Endothelial cell of umbilical vein (primary cell): ENCODE data around the gene ACAD10. TPM values are rescaled to one million over a fixed set of nuclear protein-coding genes. Genes with fewer than 3 reads are reported as not detected.

Source experiments
- Bru-seq: library from RNA; stranded (reverse); fragments of 400-500 nt; gene quantifications from one replicate; lab custom pipeline; 2021; lab: Mats Ljungman, UMichigan
- BruChase-seq, 2 experiments: library from RNA; stranded (reverse); fragments of 400-500 nt; gene quantifications; one replicate each; lab custom pipeline; 2021; lab: Mats Ljungman, UMichigan
- BruUV-seq: library from RNA; stranded (reverse); fragments of 400-500 nt; replicated peaks from 2 replicates; lab custom pipeline; 2021; lab: Mats Ljungman, UMichigan
- CTCF ChIA-PET: fragments of 300-600, 350-600 bp; sonication (Branson Sonifier 250); formaldehyde crosslinking; loops from one replicate; lab custom pipeline; 2021; ENCODE audit warnings: antibody characterized with exemption, inconsistent platforms; lab: Charles Lee
- POLR2A ChIA-PET: fragments of 300-600, 350-600 bp; sonication (Branson Sonifier 250); formaldehyde crosslinking; loops from one replicate; lab custom pipeline; 2021; ENCODE audit warnings: antibody characterized with exemption, inconsistent platforms; lab: Charles Lee
- DNase-seq: peaks from one replicate; pipeline ENCODE4 v3.0.0-alpha.2; 2011; ENCODE audit warnings: low read depth, low spot score
- FAIRE-seq: peaks from 2 replicates; lab custom pipeline; 2011; peaks lifted over from hg19 to GRCh38; lab: Jason Lieb, UNC
- H2AFZ ChIP-seq: 2 replicates; pipeline ENCODE4 v1.6.0; 2012; ENCODE audit warnings: low read depth, low read length, control low read depth, inconsistent platforms
- H3K27ac ChIP-seq: 2 replicates; pipeline ENCODE4 v1.5.1; 2011; ENCODE audit warnings: low read depth, mild to moderate bottlenecking, control low read depth, low read length, moderate library complexity; ENCODE audit not compliant: insufficient read depth
- H3K27me3 ChIP-seq, 2 experiments: 2 replicates each; pipeline versions ENCODE4 v1.6.0 to v1.6.1; 2011; ENCODE audit warnings: low read length in 2 of 2, mixed read lengths in 1 of 2; ENCODE audit not compliant: control insufficient read depth in 2 of 2, insufficient read depth in 2 of 2
- H3K36me3 ChIP-seq, 2 experiments: 2 replicates in 1 of 2; 3 replicates in 1 of 2; pipeline ENCODE4 v1.5.1; 2011; ENCODE audit warnings: low read length in 2 of 2, mild to moderate bottlenecking in 1 of 2, moderate library complexity in 1 of 2; ENCODE audit not compliant: control insufficient read depth in 2 of 2, insufficient read depth in 2 of 2; ENCODE audit errors: extremely low read depth in 1 of 2
- H3K4me1 ChIP-seq: 3 replicates; pipeline ENCODE4 v1.5.1; 2011; ENCODE audit warnings: mild to moderate bottlenecking, low read length; ENCODE audit not compliant: control insufficient read depth, insufficient read depth; ENCODE audit errors: extremely low read depth
- H3K4me2 ChIP-seq: 2 replicates; pipeline ENCODE4 v1.6.1; 2011; ENCODE audit warnings: low read length, control low read depth, mixed read lengths; ENCODE audit not compliant: insufficient read depth
- H3K4me3 ChIP-seq, 3 experiments: fragments of 200-600 bp in 1 of 3; sonication (generic), shearing (Covaris generic) in 1 of 3; replicated peaks in 1 of 3; 2 replicates each; pipeline ENCODE4 v1.5.1; 2011 to 2016; ENCODE audit warnings: control low read depth in 3 of 3, low read length in 3 of 3, mild to moderate bottlenecking in 2 of 3, inconsistent platforms in 1 of 3, low read depth in 1 of 3, moderate library complexity in 1 of 3; ENCODE audit not compliant: insufficient read depth in 1 of 3
- H3K79me2 ChIP-seq: 2 replicates; pipeline ENCODE4 v1.6.0; 2012; ENCODE audit warnings: low read length, inconsistent platforms; ENCODE audit not compliant: control insufficient read depth, insufficient read depth
- H3K9ac ChIP-seq: replicated peaks from 2 replicates; pipeline ENCODE3; 2011; ENCODE audit warnings: low read length, control low read depth; ENCODE audit not compliant: insufficient read depth; ENCODE audit errors: extremely low read depth
- H3K9me1 ChIP-seq: replicated peaks from 3 replicates; pipeline ENCODE4 v1.6.0; 2011; ENCODE audit warnings: mild to moderate bottlenecking, low read length; ENCODE audit not compliant: control insufficient read depth, insufficient read depth; ENCODE audit errors: extremely low read depth
- H3K9me3 ChIP-seq: replicated peaks from 2 replicates; pipeline ENCODE4 v1.5.1; 2012; ENCODE audit warnings: low read length, inconsistent platforms; ENCODE audit not compliant: control insufficient read depth, insufficient read depth
- H4K20me1 ChIP-seq: replicated peaks from 2 replicates; pipeline ENCODE3; 2011; ENCODE audit warnings: mild to moderate bottlenecking, low read length; ENCODE audit not compliant: control insufficient read depth, insufficient read depth; ENCODE audit errors: extremely low read depth
- CTCF ChIP-seq, 2 donors: IDR thresholded peaks; 1 replicate in 1 of 2; 2 replicates in 1 of 2; pipeline ENCODE4 v1.5.1; 2011; ENCODE audit warnings: low read length in 2 of 2, mild to moderate bottlenecking in 2 of 2, moderate library complexity in 2 of 2, control low read depth in 1 of 2, inconsistent platforms in 1 of 2, low read depth in 1 of 2; ENCODE audit not compliant: insufficient read depth in 1 of 2; ENCODE audit errors: extremely low read depth in 1 of 2
- FOS ChIP-seq: IDR thresholded peaks from 2 replicates; pipeline ENCODE4 v1.6.1; 2011; ENCODE audit warnings: mild to moderate bottlenecking, low read length, moderate library complexity, borderline replicate concordance; ENCODE audit not compliant: insufficient read depth
- GATA2 ChIP-seq: IDR thresholded peaks from 2 replicates; pipeline ENCODE4 v1.7.0; 2011; ENCODE audit warnings: low read depth, mild to moderate bottlenecking, moderate library complexity, mixed read lengths, low read length; ENCODE audit not compliant: insufficient read length, insufficient read depth
- JUN ChIP-seq: IDR thresholded peaks from 2 replicates; pipeline ENCODE4 v1.6.1; 2011; ENCODE audit warnings: borderline replicate concordance, low read depth; ENCODE audit not compliant: insufficient read length, insufficient read depth
- MAX ChIP-seq: IDR thresholded peaks from 2 replicates; pipeline ENCODE4 v1.6.1; 2011; ENCODE audit not compliant: insufficient read depth, insufficient read length
- MYC ChIP-seq: IDR thresholded peaks from one replicate; pipeline ENCODE4 v1.6.1; 2011; ENCODE audit warnings: mild to moderate bottlenecking, low read depth, low read length
- POLR2A ChIP-seq: IDR thresholded peaks from 2 replicates; pipeline ENCODE4 v1.6.1; 2012; ENCODE audit warnings: low read depth, mild to moderate bottlenecking, control low read depth, low read length
- POLR2AphosphoS5 ChIP-seq: IDR thresholded peaks from 2 replicates; pipeline ENCODE4 v1.6.1; 2012; ENCODE audit warnings: low read depth, mild to moderate bottlenecking, control low read depth, low read length, moderate library complexity; ENCODE audit not compliant: insufficient read depth
- dilution Hi-C: fragments of 300-500 bp; cut with MboI; formaldehyde crosslinking; loops from one replicate; pipeline ENCODE4 v1.15.0; 2019; ENCODE audit warnings: low sequenced_read_pairs; ENCODE audit not compliant: extremely low pct_ligation_motif_present
- intact Hi-C: fragments of 100-400 bp; cut with micrococcal nuclease; formaldehyde crosslinking; loops from one replicate; pipeline ENCODE4 v1.10.0; 2022
- long read RNA-seq: library from polyadenylated mRNA; stranded (forward); transcript quantifications from one replicate; pipeline ENCODE4 v2.0.0, GENCODE V29; 2021
- polyA minus RNA-seq, 3 experiments: library from RNA; depleted of rRNA, polyadenylated mRNA; stranded (reverse); fragments of >200 nt; gene quantifications; 1 replicate in 1 of 3; 2 replicates in 2 of 3; pipeline ENCODE4 v1.2.3, GENCODE V29; 2011
- polyA plus RNA-seq, 4 experiments: library from polyadenylated mRNA; depleted of rRNA in 3 of 4; stranded (reverse) in 3 of 4; unstranded in 1 of 4; fragments of >200 nt; gene quantifications; 2 replicates each; pipeline versions ENCODE4 v1.2.1 to v1.2.3, GENCODE V29; 2011 to 2012; ENCODE audit warnings: missing spikeins in 1 of 4
- total RNA-seq: library from RNA; stranded (reverse); gene quantifications from 2 replicates; pipeline ENCODE4 v1.2.3, GENCODE V29; 2021

ACAD10 gene
- total RNA-seq = 14.9 and 16.3 TPM in 2 replicates
- polyA plus RNA-seq = 11.6 and 15.2 TPM in 2 replicates
- 4.8 and 6.5 TPM in 2 replicates for polyA plus RNA-seq (2011; cell fraction: cytosol; rRNA removed)
- 60.9 and 74.4 TPM in 2 replicates for polyA plus RNA-seq (2011; cell fraction: nucleus; rRNA removed)
- 7.3 and 12.6 TPM in 2 replicates for polyA plus RNA-seq (2012)
- 23.8 and 29.2 TPM in 2 replicates for polyA minus RNA-seq
- polyA minus RNA-seq (2011; cell fraction: cytosol; rRNA and poly(A)+ RNA removed) = 8.6 TPM
- 29.9 and 41.0 TPM in 2 replicates for polyA minus RNA-seq (2011; cell fraction: nucleus; rRNA and poly(A)+ RNA removed)
- percentile 49 among the genes with signal in this experiment for Bru-seq, nascent RNA
- percentile 48 among the genes with signal in this experiment for BruChase-seq, experiment 1, labeled RNA remaining after a 6-hour chase
- BruChase-seq, experiment 2, labeled RNA remaining after a 2-hour chase = percentile 48 among the genes with signal in this experiment
- long read RNA-seq, full-length matches to known transcripts = 4 of 17 reads
- long read RNA-seq, partial matches to known transcripts = 1 of 17 reads
- long read RNA-seq, other reads (novel, unspliced or antisense) = 12 of 17 reads

- Histone ChIP-seq H3K4me1 (peaks cover 19% of the 10 kb centered on the region), H4K20me1 (no peaks in the 10 kb centered on the region), H3K9ac (peak within 1 kb of the TSS; percentile 91), H3K79me2 (peaks cover 27% of the 10 kb centered on the region), H3K27ac (peak within 1 kb of the TSS; percentile 28), H3K27me3 (no peaks in the 10 kb centered on the region), H3K9me3 (no peaks in the 10 kb centered on the region), H3K36me3 (peaks cover 3 to 7% of the 10 kb centered on the region in 2 experiments), H3K9me1 (no peaks in the 10 kb centered on the region), H2AFZ (peak within 1 kb of the TSS; percentile 77), H3K4me2 (peak within 1 kb of the TSS; percentile 99), H3K4me3 (peak within 1 kb of the TSS; percentile 47 to 85 (median 74))
- ChIA-PET CTCF (interaction anchor here (0.7 to 2.6 kb wide), 7 partner anchors 9 to 289 kb away, joined by 3 to 28 read pairs (median 4); no protein-coding TSS in a partner anchor), POLR2A (no interaction called here)
- intact Hi-C loops = loop anchor here (1.0 to 5.0 kb wide), 5 partner anchors 55 to 326 kb away; partner anchors contain the start of genes ERP29 and TMEM116
- BruUV-seq = TSS peak; percentile 84
- TF ChIP-seq CTCF (IDR thresholded peaks at IDR 0.05; ENCODE audit: extremely low read depth in 1 of 2, insufficient read depth in 1 of 2, low read depth in 1 of 2, low read length in 2 of 2) = no peak
- no peak for TF ChIP-seq FOS
- TF ChIP-seq POLR2AphosphoS5 = peak; percentile 96
- peak; percentile 40 for TF ChIP-seq MYC
- peak; percentile 97 for TF ChIP-seq POLR2A
- no peak for TF ChIP-seq MAX
- TF ChIP-seq GATA2 = peak; percentile 63
- TF ChIP-seq JUN = no peak
- DNase-seq (peak; percentile 98), FAIRE-seq (peak; percentile 99)
- dilution Hi-C loops = loop anchor here (25.0 kb wide), 1 partner anchor 126 kb away; no protein-coding TSS in a partner anchor
Observed at GRCh38 chr12:111685811-111686573, at the start of gene ACAD10, which contains the start of gene BRAP. ACAD10 (plus strand) TSS chr12:111686053; CDS start chr12:111692710, 6,657 bp downstream. BRAP (minus strand) TSS chr12:111685956; CDS start chr12:111685792, 164 bp downstream.
